T47D (cell line): Measurements from ENCODE around the gene SPATA20.

ENCODE experiments used
- DNase-seq, 2 experiments: peaks; one replicate each; pipeline versions ENCODE4 v3.0.0 to v3.0.0-alpha.2; 2011 to 2012; ENCODE audit warnings: low read depth in 1 of 2, low spot score in 1 of 2
- JUND ChIP-seq: IDR thresholded peaks from 2 replicates; pipeline ENCODE4 v1.6.1; 2012; ENCODE audit warnings: low read depth
- in situ Hi-C: cut with HindIII; loops from 2 replicates; pipeline ENCODE4 v1.10.0; 2016; ENCODE audit warnings: low sequenced_read_pairs, low pct_unique_long_range_greater_than_20kb

SPATA20 gene

DNA sequence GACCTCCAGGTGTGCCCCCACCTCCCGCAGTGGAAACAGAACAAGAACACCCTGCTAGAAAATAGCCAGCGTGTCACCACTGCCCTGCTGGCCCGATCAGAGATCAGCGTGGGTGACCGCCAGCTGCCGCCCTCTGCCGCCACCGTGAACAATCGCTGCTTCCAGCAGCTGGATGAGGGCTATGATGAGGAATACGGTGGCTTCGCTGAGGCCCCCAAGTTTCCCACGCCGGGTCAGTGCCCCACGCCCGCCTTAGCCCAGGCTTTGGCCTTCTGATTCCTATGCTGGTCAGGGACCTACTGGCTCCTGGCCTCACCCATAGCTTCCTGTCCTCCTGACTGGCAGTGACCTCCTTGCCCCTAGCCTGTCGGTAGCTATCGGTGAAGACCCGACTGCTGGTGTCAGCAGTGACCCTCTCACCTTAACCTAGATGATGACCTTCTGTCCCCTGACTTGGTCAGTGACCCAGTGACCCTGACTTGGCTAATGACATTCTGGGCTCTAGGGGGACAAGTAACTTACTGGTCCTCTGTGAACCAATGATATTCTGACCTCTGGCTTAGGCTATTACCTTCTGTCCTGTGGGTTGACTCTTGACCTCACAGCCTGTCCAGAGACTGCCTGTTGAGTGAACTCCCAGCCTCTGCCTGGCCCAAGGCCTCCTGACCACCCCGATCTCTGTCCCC is 2.4 kb downstream of the SPATA20 start:
- no peak for TF ChIP-seq JUND
- DNase-seq, result no peak
- in situ Hi-C loops, result no loop called here

DNA sequence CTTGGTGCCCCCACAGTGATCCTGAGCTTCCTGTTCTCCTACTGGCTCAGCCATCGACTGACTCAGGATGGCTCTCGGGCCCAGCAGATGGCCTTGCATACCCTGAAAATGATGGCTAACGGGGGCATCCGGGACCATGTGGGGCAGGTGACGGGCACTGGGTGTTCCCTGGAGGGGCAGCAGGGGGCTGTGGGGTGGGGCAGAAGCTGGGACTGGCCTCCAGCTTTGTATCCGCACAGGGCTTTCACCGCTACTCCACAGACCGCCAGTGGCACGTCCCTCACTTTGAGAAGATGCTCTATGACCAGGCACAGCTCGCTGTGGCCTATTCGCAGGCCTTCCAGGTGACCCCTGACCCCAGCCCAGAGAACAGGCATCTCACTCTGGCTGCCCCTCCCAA is 3.0 kb downstream of the SPATA20 start:
- no peak for TF ChIP-seq JUND
- DNase-seq, result no peak
- in situ Hi-C loops, result no loop called here

GRCh38 chr17:50550661-50551432 is 3.9 kb downstream of the SPATA20 start:
- in situ Hi-C loops, result no loop called here
- no peak for TF ChIP-seq JUND

GRCh38 chr17:50551433-50551815 is 4.5 kb downstream of the SPATA20 start:
- in situ Hi-C loops, result no loop called here
- no peak for TF ChIP-seq JUND
- no peak for DNase-seq

More at GRCh38 chr17:50550661-50551432, 3.9 kb downstream of the SPATA20 start:
- peak; percentile 72 to 90 for DNase-seq

DNA sequence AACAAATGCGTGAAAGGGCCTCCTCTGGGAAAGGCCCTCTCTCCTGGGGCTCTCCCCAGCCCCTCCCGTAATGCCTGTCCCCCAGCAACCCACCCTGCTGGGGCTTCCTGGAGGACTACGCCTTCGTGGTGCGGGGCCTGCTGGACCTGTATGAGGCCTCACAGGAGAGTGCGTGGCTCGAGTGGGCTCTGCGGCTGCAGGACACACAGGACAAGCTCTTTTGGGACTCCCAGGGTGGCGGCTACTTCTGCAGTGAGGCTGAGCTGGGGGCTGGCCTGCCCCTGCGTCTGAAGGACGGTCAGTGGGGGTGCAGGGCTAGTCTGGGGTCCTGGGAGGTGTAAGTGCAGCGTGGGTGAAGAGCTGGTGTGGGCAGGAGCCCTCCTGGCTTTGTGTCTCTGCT is 4.9 kb downstream of the SPATA20 start:
- in situ Hi-C loops, result no loop called here
- TF ChIP-seq JUND, result no peak

DNA sequence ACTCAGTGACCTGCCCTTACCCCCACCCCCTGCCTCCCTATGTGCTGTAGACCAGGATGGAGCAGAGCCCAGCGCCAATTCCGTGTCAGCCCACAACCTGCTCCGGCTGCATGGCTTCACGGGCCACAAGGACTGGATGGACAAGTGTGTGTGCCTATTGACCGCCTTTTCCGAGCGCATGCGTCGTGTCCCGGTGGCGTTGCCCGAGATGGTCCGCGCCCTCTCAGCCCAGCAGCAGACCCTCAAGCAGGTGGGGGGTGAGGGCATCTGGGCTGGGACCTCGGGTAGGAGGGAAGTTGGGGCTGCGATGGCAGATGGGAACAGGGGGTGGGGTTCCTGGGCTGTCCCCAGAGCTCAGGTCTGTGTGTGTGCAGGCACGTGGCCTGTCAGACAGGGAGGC is 7.2 kb downstream of the SPATA20 start:
- DNase-seq, result no peak
- in situ Hi-C loops, result no loop called here
- no peak for TF ChIP-seq JUND

More for the DNA sequence above, 4.9 kb downstream of the SPATA20 start:
- DNase-seq, result no peak

DNA sequence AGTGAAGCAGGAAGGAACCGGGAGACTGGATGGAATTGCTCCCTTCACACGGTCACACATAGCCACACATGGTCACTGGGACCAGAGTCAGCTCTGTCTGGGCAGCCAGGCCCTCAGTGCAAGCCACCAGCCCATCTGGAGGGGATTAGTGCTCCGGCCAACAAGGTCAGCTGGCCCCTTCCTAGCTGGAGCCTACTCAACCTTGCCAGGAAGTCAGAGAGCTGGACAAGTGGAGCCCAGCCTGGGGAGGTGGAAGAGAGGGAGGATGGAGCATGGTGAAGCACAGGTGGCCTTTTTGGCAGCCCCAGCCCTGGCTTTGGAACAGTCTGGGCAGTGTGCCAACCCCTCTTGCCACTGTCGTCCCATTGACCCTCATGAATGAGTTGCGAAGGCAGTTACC is 9.8 kb downstream of the SPATA20 start:
- in situ Hi-C loops, result no loop called here
- DNase-seq, result no peak
- no peak for TF ChIP-seq JUND

GRCh38 chr17:50557630-50558029 is 10.7 kb downstream of the SPATA20 start:
- TF ChIP-seq JUND, result no peak
- DNase-seq, result no peak
- in situ Hi-C loops, result no loop called here

DNA sequence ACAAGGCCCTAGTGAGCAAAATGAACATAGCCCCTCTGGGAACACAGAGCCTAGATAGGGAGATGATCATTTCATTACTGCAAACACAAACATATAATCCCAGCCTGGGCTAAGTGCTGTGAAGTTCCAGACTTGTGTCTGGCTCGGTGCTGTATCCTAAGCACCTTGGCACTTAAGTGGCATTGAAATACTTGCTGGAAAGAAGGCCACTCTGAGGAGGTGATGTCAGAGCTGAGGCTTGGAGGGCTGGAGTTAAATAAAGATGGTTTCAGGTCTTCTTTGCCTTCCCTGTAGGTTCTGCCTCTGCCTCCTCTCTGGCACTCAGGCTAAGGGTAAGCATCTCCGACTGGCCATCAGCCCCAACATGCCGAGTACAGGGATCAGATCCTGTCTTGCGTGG is 11.1 kb downstream of the SPATA20 start:
- DNase-seq, result peak in 1 of 2 experiments; percentile 23
- no peak for TF ChIP-seq JUND
- in situ Hi-C loops, result no loop called here

DNA sequence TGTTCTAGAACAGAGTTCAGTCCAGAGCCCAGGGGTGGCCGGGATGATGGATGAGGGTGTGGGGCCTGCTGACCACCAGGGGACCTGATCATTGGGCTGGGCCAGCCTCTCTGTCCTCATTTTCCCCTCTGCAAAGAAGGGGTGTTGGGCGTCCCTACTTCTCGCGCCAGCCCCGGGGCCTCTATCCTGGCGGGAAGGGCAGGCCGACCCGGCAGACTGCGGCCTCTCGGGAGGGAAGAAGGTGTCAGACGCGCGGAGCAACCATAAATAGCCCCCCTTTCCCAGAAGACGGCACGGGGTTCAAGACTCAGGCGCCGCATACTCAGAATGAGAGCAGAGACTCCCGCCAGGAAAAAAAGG is 11.6 kb downstream of the SPATA20 start:
- no peak for TF ChIP-seq JUND
- in situ Hi-C loops, result no loop called here
- no peak for DNase-seq

DNA sequence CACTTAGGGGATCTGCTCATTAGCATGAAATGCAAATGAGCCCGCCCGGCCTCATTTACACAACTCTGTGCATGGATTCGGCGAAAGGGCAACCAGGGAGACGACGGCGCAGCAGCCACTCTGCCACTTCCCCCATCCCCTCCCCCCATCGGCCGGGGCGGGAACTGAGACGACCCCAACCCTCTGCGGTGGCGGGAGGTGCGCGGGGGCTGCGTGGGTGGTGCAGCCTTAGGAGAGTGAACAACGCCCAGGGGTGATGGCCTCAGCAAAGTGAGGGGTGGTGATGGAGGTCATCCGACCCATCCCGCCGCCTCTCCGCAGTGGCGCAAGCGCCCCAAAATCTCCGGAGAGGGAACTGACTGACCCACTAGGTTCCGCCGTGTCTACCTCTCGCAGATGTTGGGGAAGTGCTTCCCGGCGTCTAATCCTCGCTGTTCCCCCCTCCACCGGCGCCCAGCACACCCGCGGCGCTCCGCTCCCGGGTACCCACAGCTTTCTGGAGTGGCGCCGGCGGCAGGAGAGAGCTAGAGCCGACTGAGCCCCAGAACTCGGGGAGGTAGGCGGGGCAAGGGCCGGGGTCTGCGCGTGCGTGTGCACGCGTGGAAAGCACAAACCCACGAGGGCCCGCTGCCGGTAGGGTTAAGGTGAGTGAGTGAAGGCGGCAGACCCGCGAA is 12.1 kb downstream of the SPATA20 start:
- TF ChIP-seq JUND, result no peak
- in situ Hi-C loops, result no loop called here
- DNase-seq, result no peak

DNA sequence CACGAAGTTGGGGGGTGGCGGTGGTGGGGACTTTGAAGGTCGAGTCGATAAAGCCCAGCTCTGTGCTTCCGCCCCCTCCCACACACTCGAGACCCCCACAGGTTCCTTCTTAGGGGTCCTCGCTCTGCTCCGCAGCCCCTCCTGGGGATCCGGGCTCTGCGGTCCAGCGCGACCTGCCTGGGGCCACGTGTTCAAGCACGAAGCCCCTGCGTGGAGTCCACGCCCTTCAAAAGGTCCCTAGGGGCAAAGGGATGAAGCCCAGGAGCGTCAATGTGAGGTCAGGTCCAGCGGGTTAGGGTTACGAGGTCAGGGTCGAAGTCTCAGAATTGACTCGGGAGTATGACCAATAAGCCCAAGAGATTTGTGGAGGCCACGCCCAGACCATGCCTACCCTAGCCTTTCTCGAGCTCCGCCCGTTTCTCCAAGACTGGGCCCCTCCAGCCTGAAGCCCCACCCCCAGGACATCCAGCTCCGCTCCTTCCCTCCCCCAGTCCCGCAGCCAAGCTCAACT is 12.8 kb downstream of the SPATA20 start:
- TF ChIP-seq JUND, result no peak
- in situ Hi-C loops, result no loop called here
- DNase-seq, result peak in 1 of 2 experiments; percentile 55

DNA sequence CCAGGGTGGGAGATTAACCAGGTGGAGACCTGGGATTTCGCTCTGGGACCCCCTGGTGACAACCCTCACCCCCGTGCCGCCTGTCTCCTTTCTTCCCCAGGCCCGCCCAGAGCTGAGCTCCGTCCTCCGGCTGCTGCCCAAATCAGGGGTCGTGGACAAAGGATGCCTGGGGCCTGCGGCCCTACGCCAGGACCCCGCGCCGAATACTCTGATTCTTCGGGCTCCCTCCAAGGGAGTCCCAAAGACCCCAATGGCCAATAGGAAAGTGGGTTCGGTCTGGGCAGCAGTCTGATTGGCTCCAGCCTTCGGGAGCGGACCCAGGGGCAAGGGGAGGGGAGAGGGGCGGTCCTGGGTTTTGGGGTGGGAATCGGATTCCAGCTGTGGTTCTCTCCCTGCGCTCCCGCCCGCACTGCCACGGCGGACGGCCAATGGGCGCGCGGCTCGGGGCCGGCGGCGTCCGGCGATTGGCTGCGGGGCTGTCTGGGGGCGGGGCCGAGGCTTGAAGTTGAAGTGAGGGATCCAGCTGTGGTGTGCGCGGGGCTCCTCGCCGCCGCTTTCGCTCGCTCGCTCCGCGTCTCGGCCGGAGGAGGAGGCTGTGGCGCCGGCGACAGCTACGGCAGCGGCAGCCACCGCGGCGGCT is 13.3 kb downstream of the SPATA20 start, which contains the start of gene CACNA1G:
CACNA1G (plus strand) TSS at position 531 of the 640 bp plus-strand sequence. CDS start 745 bp downstream, outside the sequence.
- no peak for TF ChIP-seq JUND
- in situ Hi-C loops, result no loop called here
- peak; percentile 87 to 100 for DNase-seq
